H1 (cell line): Measurements from ENCODE around the gene PHF13. TPM values are rescaled to one million over a fixed set of nuclear protein-coding genes. Genes with fewer than 3 reads are reported as not detected.

Source experiments
- CTCF ChIA-PET: fragments of 300-600 bp; sonication (Branson Sonifier 250); formaldehyde crosslinking; loops from one replicate; lab custom pipeline; 2021; ENCODE audit not compliant: partially characterized antibody; lab: Charles Lee
- POLR2A ChIA-PET: fragments of 300-600 bp; sonication (Branson Sonifier 250); formaldehyde crosslinking; loops from one replicate; lab custom pipeline; 2021; ENCODE audit warnings: inconsistent platforms; ENCODE audit not compliant: partially characterized antibody; lab: Charles Lee
- DNase-seq, 2 experiments: peaks; one replicate each; pipeline versions ENCODE4 v3.0.0 to v3.0.0-alpha.2; 2010 to 2022; ENCODE audit warnings: low spot score in 2 of 2, low read depth in 1 of 2, mixed read lengths in 1 of 2
- FAIRE-seq: peaks from 2 replicates; lab custom pipeline; 2011; peaks lifted over from hg19 to GRCh38; lab: Jason Lieb, UNC
- H2AFZ ChIP-seq: 2 replicates; pipeline ENCODE4 v1.8.1; 2012; ENCODE audit warnings: low read length, inconsistent platforms
- H2AK5ac ChIP-seq: 2 replicates; pipeline ENCODE4 v1.6.1; 2013; ENCODE audit warnings: low read depth, low read length
- H2BK120ac ChIP-seq: replicated peaks from 2 replicates; pipeline ENCODE3; 2013; ENCODE audit warnings: low read depth, low read length, inconsistent platforms
- H2BK12ac ChIP-seq: 2 replicates; pipeline ENCODE4 v1.6.1; 2013; ENCODE audit warnings: low read depth, low read length
- H2BK15ac ChIP-seq: 2 replicates; pipeline ENCODE4 v1.6.1; 2013; ENCODE audit warnings: low read length
- H2BK20ac ChIP-seq: 2 replicates; pipeline ENCODE4 v1.6.1; 2013; ENCODE audit warnings: low read length
- H2BK5ac ChIP-seq: 2 replicates; pipeline ENCODE4 v1.6.1; 2013; ENCODE audit warnings: low read depth, low read length
- H3K14ac ChIP-seq: 2 replicates; pipeline ENCODE4 v1.6.1; 2013; ENCODE audit warnings: inconsistent platforms; ENCODE audit not compliant: insufficient read length
- H3K18ac ChIP-seq: 2 replicates; pipeline ENCODE4 v1.6.1; 2013; ENCODE audit warnings: low read length; ENCODE audit errors: extremely low read depth
- H3K23ac ChIP-seq: 2 replicates; pipeline ENCODE4 v1.6.1; 2013; ENCODE audit warnings: inconsistent platforms; ENCODE audit not compliant: insufficient read length
- H3K23me2 ChIP-seq: 2 replicates; pipeline ENCODE4 v1.6.1; 2013; ENCODE audit warnings: low read depth, low read length
- H3K27ac ChIP-seq: 2 replicates; pipeline ENCODE4 v1.6.1; 2011; ENCODE audit warnings: low read depth, low read length, inconsistent platforms
- H3K27me3 ChIP-seq, 4 experiments: replicated peaks in 1 of 4; 1 replicate in 1 of 4; 2 replicates in 3 of 4; pipeline versions ENCODE4 v1.6.1 to v1.8.1; 2011 to 2013; ENCODE audit warnings: low read length in 3 of 4, mild to moderate bottlenecking in 3 of 4, inconsistent platforms in 2 of 4, mixed read lengths in 2 of 4, moderate library complexity in 1 of 4; ENCODE audit not compliant: control insufficient read depth in 3 of 4, insufficient read depth in 3 of 4; ENCODE audit errors: extremely low read depth in 1 of 4
- H3K36me3 ChIP-seq, 4 experiments: 2 replicates each; pipeline versions ENCODE4 v1.6.1 to v1.8.1; 2011 to 2013; ENCODE audit warnings: mild to moderate bottlenecking in 4 of 4, low read length in 3 of 4, moderate library complexity in 2 of 4, control low read depth in 1 of 4, inconsistent platforms in 1 of 4; ENCODE audit not compliant: insufficient read depth in 4 of 4, control insufficient read depth in 2 of 4
- H3K4ac ChIP-seq: replicated peaks from 2 replicates; pipeline ENCODE3; 2013; ENCODE audit warnings: low read length, low read depth, mixed read lengths, inconsistent platforms; ENCODE audit not compliant: insufficient read length
- H3K4me1 ChIP-seq, 4 experiments: replicated peaks in 1 of 4; 1 replicate in 1 of 4; 2 replicates in 3 of 4; pipeline versions ENCODE4 v1.6.1 to v1.8.1; 2011 to 2013; ENCODE audit warnings: low read length in 3 of 4, inconsistent platforms in 2 of 4, mixed read lengths in 1 of 4; ENCODE audit not compliant: insufficient read depth in 4 of 4, control insufficient read depth in 3 of 4
- H3K4me2 ChIP-seq, 2 experiments: 2 replicates each; pipeline versions ENCODE4 v1.6.1 to v1.8.1; 2011 to 2013; ENCODE audit warnings: low read depth in 2 of 2, low read length in 2 of 2, control low read depth in 1 of 2, inconsistent platforms in 1 of 2, mild to moderate bottlenecking in 1 of 2; ENCODE audit not compliant: insufficient read depth in 1 of 2
- H3K4me3 ChIP-seq, 4 experiments: fragments of 200-600, 300-600 bp in 1 of 4; sonication (generic), shearing (Covaris generic), sonication (Bioruptor Twin) in 1 of 4; 2 replicates each; pipeline versions ENCODE4 v1.5.1 to v1.8.1; 2011 to 2016; ENCODE audit warnings: low read length in 4 of 4, low read depth in 3 of 4, control low read depth in 2 of 4, inconsistent platforms in 2 of 4, mild to moderate bottlenecking in 2 of 4, mixed read lengths in 1 of 4, moderate library complexity in 1 of 4; ENCODE audit not compliant: insufficient read depth in 2 of 4; ENCODE audit errors: extremely low read depth in 1 of 4
- H3K56ac ChIP-seq: replicated peaks from 2 replicates; pipeline ENCODE3; 2013; ENCODE audit warnings: low read depth, mild to moderate bottlenecking, mixed read lengths, low read length, inconsistent platforms; ENCODE audit not compliant: insufficient read length
- H3K79me1 ChIP-seq: 2 replicates; pipeline ENCODE4 v1.6.1; 2013; ENCODE audit warnings: low read depth, low read length, control low read depth
- H3K79me2 ChIP-seq, 2 experiments: 2 replicates each; pipeline versions ENCODE4 v1.6.1 to v1.8.1; 2012 to 2013; ENCODE audit warnings: low read length in 2 of 2, mild to moderate bottlenecking in 2 of 2, inconsistent platforms in 1 of 2; ENCODE audit not compliant: insufficient read depth in 2 of 2, control insufficient read depth in 1 of 2
- H3K9ac ChIP-seq, 4 experiments: replicated peaks in 1 of 4; 1 replicate in 1 of 4; 2 replicates in 3 of 4; pipeline versions ENCODE4 v1.6.1 to v1.8.1; 2011 to 2013; ENCODE audit warnings: low read depth in 3 of 4, low read length in 3 of 4, control low read depth in 2 of 4, mild to moderate bottlenecking in 2 of 4, moderate library complexity in 2 of 4, inconsistent platforms in 1 of 4; ENCODE audit errors: extremely low read depth in 1 of 4
- H3K9me3 ChIP-seq, 2 experiments: 2 replicates each; pipeline versions ENCODE4 v1.6.1 to v1.8.1; 2012 to 2013; ENCODE audit warnings: mild to moderate bottlenecking in 2 of 2, moderate library complexity in 2 of 2, control low read depth in 1 of 2, inconsistent platforms in 1 of 2, low read depth in 1 of 2, low read length in 1 of 2, mixed read lengths in 1 of 2; ENCODE audit not compliant: insufficient read depth in 2 of 2
- H4K20me1 ChIP-seq, 2 experiments: replicated peaks in 1 of 2; 2 replicates each; pipeline versions ENCODE3 to v1.8.1; 2011 to 2013; ENCODE audit warnings: inconsistent platforms in 2 of 2, low read length in 2 of 2, mild to moderate bottlenecking in 1 of 2; ENCODE audit not compliant: insufficient read depth in 2 of 2, control insufficient read depth in 1 of 2
- H4K5ac ChIP-seq: 2 replicates; pipeline ENCODE4 v1.6.1; 2013; ENCODE audit warnings: low read length, low read depth, mixed read lengths, inconsistent platforms; ENCODE audit not compliant: insufficient read length
- H4K8ac ChIP-seq: 2 replicates; pipeline ENCODE4 v1.8.0; 2013; ENCODE audit warnings: mild to moderate bottlenecking, moderate library complexity, low read length, inconsistent platforms; ENCODE audit not compliant: insufficient read depth; ENCODE audit errors: extremely low read depth
- H4K91ac ChIP-seq: replicated peaks from 2 replicates; pipeline ENCODE3; 2013; ENCODE audit warnings: low read length, mixed read lengths, inconsistent platforms; ENCODE audit not compliant: insufficient read length
- CBX8 ChIP-seq: fragments of 300-800, 300-1000 bp; sonication (generic); IDR thresholded peaks from 2 replicates; pipeline ENCODE4 v1.7.1; 2016; ENCODE audit warnings: low read depth, low read length, borderline replicate concordance
- EP300 ChIP-seq, 2 experiments: IDR thresholded peaks; 1 replicate in 1 of 2; 2 replicates in 1 of 2; pipeline ENCODE4 v1.6.1; 2011 to 2012; ENCODE audit warnings: low read depth in 2 of 2, low read length in 2 of 2, mild to moderate bottlenecking in 2 of 2, borderline replicate concordance in 1 of 2, inconsistent platforms in 1 of 2, moderate library complexity in 1 of 2
- HDAC6 ChIP-seq: IDR thresholded peaks from one replicate; pipeline ENCODE4 v1.7.1; 2012; ENCODE audit warnings: low read depth, mild to moderate bottlenecking, inconsistent platforms, low read length, moderate library complexity
- JUND ChIP-seq: IDR thresholded peaks from 2 replicates; pipeline ENCODE4 v1.6.1; 2011; ENCODE audit warnings: mild to moderate bottlenecking, improper control_type of control experiment, low read length
- NRF1 ChIP-seq: IDR thresholded peaks from 2 replicates; pipeline ENCODE4 v1.6.1; 2011; ENCODE audit warnings: mild to moderate bottlenecking, low read depth, low read length, improper control_type of control experiment
- POU5F1 ChIP-seq: IDR thresholded peaks from 2 replicates; pipeline ENCODE4 v1.6.1; 2011; ENCODE audit warnings: low read depth, mild to moderate bottlenecking, low read length, moderate library complexity
- SP4 ChIP-seq: IDR thresholded peaks from 2 replicates; pipeline ENCODE4 v1.6.1; 2012; ENCODE audit warnings: low read length, inconsistent platforms
- SRF ChIP-seq: IDR thresholded peaks from 2 replicates; pipeline ENCODE4 v1.6.1; 2011; ENCODE audit warnings: mild to moderate bottlenecking, low read depth, low read length, moderate library complexity
- YY1 ChIP-seq: IDR thresholded peaks from 2 replicates; pipeline ENCODE4 v1.6.1; 2011; ENCODE audit warnings: low read depth, mild to moderate bottlenecking, low read length
- WGBS, 2 experiments: shearing (Covaris generic) in 1 of 2; methylation state at CpG; one replicate each; pipeline versions ENCODE4 v1.1.6 to v1.1.7; 2013 to 2015; ENCODE audit warnings: low lambda C conversion rate in 2 of 2, mixed read lengths in 2 of 2, inconsistent platforms in 1 of 2, low coverage in 1 of 2, missing lambda C conversion rate in 1 of 2; ENCODE audit not compliant: insufficient replicate concordance in 2 of 2, insufficient coverage in 1 of 2, insufficient read length in 1 of 2; ENCODE audit errors: extremely low coverage in 1 of 2, missing lambda C conversion rate in 1 of 2; 5-methylcytosine and 5-hydroxymethylcytosine counted together
- polyA plus RNA-seq, 7 experiments: library from polyadenylated mRNA; depleted of rRNA in 3 of 7; stranded (reverse) in 5 of 7; unstranded in 2 of 7; fragments of >200 nt in 5 of 7; fragments of 200-250 nt in 2 of 7; gene quantifications; 1 replicate in 5 of 7; 2 replicates in 1 of 7; 4 replicates in 1 of 7; pipeline versions ENCODE4 v1.2.1 to v1.2.3, GENCODE V29; 2011 to 2013; ENCODE audit warnings: missing spikeins in 2 of 7, mixed read lengths in 2 of 7
- total RNA-seq: library from RNA; stranded (reverse); fragmentation: NEBNext Ultra II Directional; extraction: Animal tissue kit (Norgen Biotek cat#: 25700); gene quantifications from 2 replicates; pipeline ENCODE4 v1.2.1, GENCODE V29; 2021
- TF ChIP-seq, protein P1 (sequence below): IDR thresholded peaks from 2 replicates; pipeline ENCODE4 v1.6.1; 2012; ENCODE audit warnings: inconsistent platforms
- TF ChIP-seq, protein P2 (sequence below): IDR thresholded peaks from 2 replicates; pipeline ENCODE4 v1.6.1; 2012; ENCODE audit warnings: low read length, inconsistent platforms
- TF ChIP-seq, protein P3 (sequence below): IDR thresholded peaks from 2 replicates; pipeline ENCODE4 v1.6.1; 2012; ENCODE audit warnings: inconsistent platforms

PHF13 gene
- total and polyA plus RNA-seq, 2 of the 8 experiments (the other 6 are each of a cell fraction or from before 2014, with no cell fraction given) = 11.7 to 39.6 TPM

DNA sequence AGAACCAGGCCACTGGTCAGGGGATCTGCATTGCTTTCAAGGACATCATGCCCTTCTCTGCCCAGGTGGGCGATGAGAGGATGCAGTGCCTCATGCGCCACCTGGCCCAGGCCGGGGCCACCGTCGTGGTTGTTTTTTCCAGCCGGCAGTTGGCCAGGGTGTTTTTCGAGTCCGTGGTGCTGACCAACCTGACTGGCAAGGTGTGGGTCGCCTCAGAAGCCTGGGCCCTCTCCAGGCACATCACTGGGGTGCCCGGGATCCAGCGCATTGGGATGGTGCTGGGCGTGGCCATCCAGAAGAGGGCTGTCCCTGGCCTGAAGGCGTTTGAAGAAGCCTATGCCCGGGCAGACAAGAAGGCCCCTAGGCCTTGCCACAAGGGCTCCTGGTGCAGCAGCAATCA lies 38.7 kb upstream of the PHF13 start:
- no peak for DNase-seq
- Histone ChIP-seq H4K5ac (no peak overlapping the region), H2BK12ac (no peak overlapping the region), H2BK15ac (no peak overlapping the region), H3K27ac (no peak overlapping the region), H3K4ac (no peak overlapping the region), H3K9ac (no peak overlapping the region), H3K23me2 (peaks cover 5% of the 10 kb centered on the region), H3K9me3 (no peaks in the 10 kb centered on the region), H3K4me1 (peaks cover 0 to 13% (median 10%) of the 10 kb centered on the region in 4 experiments; a peak in 6 of 7 replicates), H3K4me3 (no peak overlapping the region), H3K36me3 (no peaks in the 10 kb centered on the region), H3K18ac (no peak overlapping the region), H3K4me2 (no peak overlapping the region), H3K14ac (no peak overlapping the region), H4K8ac (no peak overlapping the region), H2AK5ac (no peak overlapping the region), H4K20me1 (no peaks in the 10 kb centered on the region), H3K56ac (no peak overlapping the region), H3K23ac (no peak overlapping the region), H3K79me1 (no peaks in the 10 kb centered on the region), H2BK5ac (no peak overlapping the region), H4K91ac (no peak overlapping the region), H3K27me3 (peaks cover 0 to 2% (median 0%) of the 10 kb centered on the region in 4 experiments; a peak in 3 of 7 replicates), H2BK120ac (no peak overlapping the region), H2BK20ac (no peak overlapping the region), H3K79me2 (no peaks in the 10 kb centered on the region), H2AFZ (no peak overlapping the region)
- 94% methylated on average over 13 of the region's 14 CpGs; no CpG with 5 or more reads in 1 of the 2 experiments for WGBS, 2 experiments
- CTCF ChIA-PET = interaction anchor here (0.9 to 5.1 kb wide), 4 partner anchors 9 to 67 kb away, joined by 3 to 19 read pairs (median 10); partner anchors contain the start of genes NOL9 and TAS1R1
- FAIRE-seq = no peak
- POLR2A ChIA-PET = interaction anchor here (1.0 kb wide), 1 partner anchor 27 kb away, joined by 4 read pairs; no protein-coding TSS in a partner anchor
- TF ChIP-seq SP4 (no peak), CBX8 (no peak), SRF (no peak), NRF1 (no peak), JUND (no peak), EP300 (IDR thresholded peaks at IDR 0.05; ENCODE audit: borderline replicate concordance in 1 of 2, low read depth in 2 of 2, low read length in 2 of 2) (no peak), HDAC6 (no peak), YY1 (no peak), POU5F1 (no peak)
- TF ChIP-seq, protein P1, sequence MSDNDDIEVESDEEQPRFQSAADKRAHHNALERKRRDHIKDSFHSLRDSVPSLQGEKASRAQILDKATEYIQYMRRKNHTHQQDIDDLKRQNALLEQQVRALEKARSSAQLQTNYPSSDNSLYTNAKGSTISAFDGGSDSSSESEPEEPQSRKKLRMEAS = no peak
- TF ChIP-seq, protein P2, sequence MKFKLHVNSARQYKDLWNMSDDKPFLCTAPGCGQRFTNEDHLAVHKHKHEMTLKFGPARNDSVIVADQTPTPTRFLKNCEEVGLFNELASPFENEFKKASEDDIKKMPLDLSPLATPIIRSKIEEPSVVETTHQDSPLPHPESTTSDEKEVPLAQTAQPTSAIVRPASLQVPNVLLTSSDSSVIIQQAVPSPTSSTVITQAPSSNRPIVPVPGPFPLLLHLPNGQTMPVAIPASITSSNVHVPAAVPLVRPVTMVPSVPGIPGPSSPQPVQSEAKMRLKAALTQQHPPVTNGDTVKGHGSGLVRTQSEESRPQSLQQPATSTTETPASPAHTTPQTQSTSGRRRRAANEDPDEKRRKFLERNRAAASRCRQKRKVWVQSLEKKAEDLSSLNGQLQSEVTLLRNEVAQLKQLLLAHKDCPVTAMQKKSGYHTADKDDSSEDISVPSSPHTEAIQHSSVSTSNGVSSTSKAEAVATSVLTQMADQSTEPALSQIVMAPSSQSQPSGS = no peak
- TF ChIP-seq, protein P3, sequence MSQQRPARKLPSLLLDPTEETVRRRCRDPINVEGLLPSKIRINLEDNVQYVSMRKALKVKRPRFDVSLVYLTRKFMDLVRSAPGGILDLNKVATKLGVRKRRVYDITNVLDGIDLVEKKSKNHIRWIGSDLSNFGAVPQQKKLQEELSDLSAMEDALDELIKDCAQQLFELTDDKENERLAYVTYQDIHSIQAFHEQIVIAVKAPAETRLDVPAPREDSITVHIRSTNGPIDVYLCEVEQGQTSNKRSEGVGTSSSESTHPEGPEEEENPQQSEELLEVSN = no peak
